Chondrocyte (in vitro differentiated cells): Measurements from ENCODE around the gene GNG12. TPM values are rescaled to one million over a fixed set of nuclear protein-coding genes. Genes with fewer than 3 reads are reported as not detected.

Source experiments
- DNase-seq: peaks from one replicate; pipeline ENCODE4 v3.0.0; 2021; ENCODE audit warnings: mixed read lengths, low spot score
- H3K27ac Mint-ChIP-seq: one replicate; pipeline ENCODE4 v1.8.0; 2021; ENCODE audit warnings: mild to moderate bottlenecking, moderate library complexity, mixed read lengths; ENCODE audit not compliant: unreplicated experiment
- H3K27me3 Mint-ChIP-seq: 2 replicates; pipeline ENCODE4 v1.8.0; 2021; ENCODE audit warnings: low read depth, mixed read lengths
- H3K36me3 Mint-ChIP-seq: 2 replicates; pipeline ENCODE4 v1.8.0; 2021; ENCODE audit warnings: low read depth, mixed read lengths
- H3K4me1 Mint-ChIP-seq: 2 replicates; pipeline ENCODE4 v1.8.0; 2021; ENCODE audit warnings: low read depth, mild to moderate bottlenecking, mixed read lengths
- H3K4me3 Mint-ChIP-seq: one replicate; pipeline ENCODE4 v1.8.0; 2021; ENCODE audit warnings: mild to moderate bottlenecking, moderate library complexity, mixed read lengths; ENCODE audit not compliant: unreplicated experiment
- H3K9me3 Mint-ChIP-seq: 2 replicates; pipeline ENCODE4 v1.8.0; 2021; ENCODE audit warnings: low read depth, mixed read lengths
- CTCF ChIP-seq: fragments of 200-600 bp; sonication (generic); IDR thresholded peaks from 2 replicates; pipeline ENCODE4 v1.5.0; 2021; ENCODE audit warnings: antibody characterized with exemption, mild to moderate bottlenecking, moderate library complexity
- total RNA-seq: library from RNA; stranded (reverse); gene quantifications from 3 replicates; pipeline ENCODE4 v1.2.1, GENCODE V29; 2021

Gene GNG12
- total RNA-seq, 1 donor from 2014 or later = 91.5 TPM

- TF ChIP-seq CTCF = no peak
- H3K27me3 Mint-ChIP-seq = no peaks in the 10 kb centered on the region
- peak overlapping the region; percentile 20 for H3K4me3 Mint-ChIP-seq
- H3K9me3 Mint-ChIP-seq = no peaks in the 10 kb centered on the region
- H3K4me1 Mint-ChIP-seq = peaks cover 71% of the 10 kb centered on the region
- peak overlapping the region; percentile 97 for H3K27ac Mint-ChIP-seq
- no peak for DNase-seq
- peaks cover 4% of the 10 kb centered on the region for H3K36me3 Mint-ChIP-seq
These were observed 40.4 kb downstream of the GNG12 start for GRCh38 chr1:67792741-67793458.

- H3K4me1 Mint-ChIP-seq = peaks cover 71% of the 10 kb centered on the region
- peak overlapping the region; percentile 97 for H3K27ac Mint-ChIP-seq
- no peak for DNase-seq
- no peaks in the 10 kb centered on the region for H3K36me3 Mint-ChIP-seq
- no peaks in the 10 kb centered on the region for H3K9me3 Mint-ChIP-seq
- peak overlapping the region; percentile 16 for H3K4me3 Mint-ChIP-seq
- TF ChIP-seq CTCF = no peak
- H3K27me3 Mint-ChIP-seq = no peaks in the 10 kb centered on the region
These were observed 41.2 kb downstream of the GNG12 start for GRCh38 chr1:67792103-67792502.

- no peak for TF ChIP-seq CTCF
- peak overlapping the region; percentile 97 for H3K27ac Mint-ChIP-seq
- no peak for DNase-seq
- H3K9me3 Mint-ChIP-seq = no peaks in the 10 kb centered on the region
- H3K4me3 Mint-ChIP-seq = peak overlapping the region; percentile 16
- peaks cover 71% of the 10 kb centered on the region for H3K4me1 Mint-ChIP-seq
- no peaks in the 10 kb centered on the region for H3K27me3 Mint-ChIP-seq
- no peaks in the 10 kb centered on the region for H3K36me3 Mint-ChIP-seq
These were observed 41.6 kb downstream of the GNG12 start for GRCh38 chr1:67791686-67792085.

- H3K27ac Mint-ChIP-seq = peak overlapping the region; percentile 97
- H3K36me3 Mint-ChIP-seq = no peaks in the 10 kb centered on the region
- peak overlapping the region; percentile 16 for H3K4me3 Mint-ChIP-seq
- H3K9me3 Mint-ChIP-seq = no peaks in the 10 kb centered on the region
- DNase-seq = no peak
- H3K27me3 Mint-ChIP-seq = no peaks in the 10 kb centered on the region
- TF ChIP-seq CTCF = no peak
- peaks cover 70% of the 10 kb centered on the region for H3K4me1 Mint-ChIP-seq
These were observed 42.0 kb downstream of the GNG12 start for GRCh38 chr1:67791261-67791660.

- no peak overlapping the region for H3K4me3 Mint-ChIP-seq
- DNase-seq = no peak
- H3K27ac Mint-ChIP-seq = peak overlapping the region; percentile 32
- TF ChIP-seq CTCF = no peak
- no peaks in the 10 kb centered on the region for H3K27me3 Mint-ChIP-seq
- no peaks in the 10 kb centered on the region for H3K9me3 Mint-ChIP-seq
- H3K4me1 Mint-ChIP-seq = peaks cover 70% of the 10 kb centered on the region
- H3K36me3 Mint-ChIP-seq = no peaks in the 10 kb centered on the region
These were observed 43.0 kb downstream of the GNG12 start for GRCh38 chr1:67790201-67790692.
